ENCODE results near the gene EPB41L5.

The EPB41L5 gene

DNA sequence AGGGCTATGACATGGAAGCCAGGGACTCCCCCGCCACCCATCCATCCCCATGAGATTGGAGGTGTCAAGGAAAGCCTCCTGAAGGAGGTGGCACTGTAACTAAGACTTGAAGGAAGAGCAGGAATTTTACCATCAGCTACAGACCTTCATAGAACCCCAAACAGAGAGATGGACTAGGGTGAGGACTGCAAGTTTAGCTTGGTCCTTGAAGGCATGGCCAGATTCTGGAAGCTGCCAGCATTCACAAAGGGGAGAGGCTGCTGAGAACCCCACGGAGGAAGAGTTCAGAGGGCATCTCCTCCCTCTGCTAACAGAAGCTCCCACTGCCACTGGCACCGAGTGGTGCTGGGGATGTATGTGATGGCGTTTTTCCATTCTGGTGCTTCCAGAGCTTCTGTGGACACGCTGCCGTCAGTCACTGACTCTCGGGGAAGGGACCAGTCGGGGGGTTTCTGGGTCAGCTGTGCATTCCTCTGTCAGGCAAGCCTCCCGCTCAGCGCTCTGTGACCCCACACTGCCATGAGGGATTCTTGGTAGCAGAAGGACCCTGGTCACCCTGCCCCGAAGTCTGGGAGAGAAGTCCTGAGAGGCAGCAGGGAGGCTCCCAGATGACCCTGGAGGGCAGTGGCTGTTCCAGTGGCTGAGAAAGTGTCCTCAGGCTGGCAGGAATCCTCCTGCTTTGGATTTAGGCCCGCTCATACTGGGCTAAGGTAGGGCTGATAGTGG lies 192.2 kb downstream of the EPB41L5 start:
- DNase-seq, result no peak

DNA sequence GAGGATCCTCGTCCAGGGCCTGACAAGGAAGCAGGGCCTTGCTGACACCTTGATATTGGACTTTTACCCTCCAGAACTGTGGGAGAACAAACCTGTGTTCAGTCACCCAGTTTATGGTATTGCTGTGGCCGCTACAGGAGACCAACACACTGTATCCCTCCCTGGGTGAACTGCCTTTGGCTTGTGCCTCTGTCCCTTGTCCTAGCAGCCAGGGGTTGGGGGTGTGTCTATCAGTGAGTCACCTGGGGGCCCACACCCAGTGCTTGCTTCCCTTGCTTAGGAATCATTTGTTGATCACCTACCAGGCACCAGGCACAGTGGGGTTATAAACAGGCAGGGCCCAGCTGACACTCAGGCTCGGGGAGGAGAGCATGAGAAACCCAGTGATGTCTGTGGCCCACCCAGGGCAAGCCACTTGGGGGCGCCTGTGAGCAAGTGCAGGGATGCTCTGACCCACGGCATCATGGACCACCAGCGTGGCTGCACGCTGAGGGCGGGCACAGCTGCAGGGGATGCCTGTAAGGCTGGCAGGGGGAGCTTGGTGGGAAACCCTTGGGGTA lies 193.2 kb downstream of the EPB41L5 start:
- no peak for DNase-seq

DNA sequence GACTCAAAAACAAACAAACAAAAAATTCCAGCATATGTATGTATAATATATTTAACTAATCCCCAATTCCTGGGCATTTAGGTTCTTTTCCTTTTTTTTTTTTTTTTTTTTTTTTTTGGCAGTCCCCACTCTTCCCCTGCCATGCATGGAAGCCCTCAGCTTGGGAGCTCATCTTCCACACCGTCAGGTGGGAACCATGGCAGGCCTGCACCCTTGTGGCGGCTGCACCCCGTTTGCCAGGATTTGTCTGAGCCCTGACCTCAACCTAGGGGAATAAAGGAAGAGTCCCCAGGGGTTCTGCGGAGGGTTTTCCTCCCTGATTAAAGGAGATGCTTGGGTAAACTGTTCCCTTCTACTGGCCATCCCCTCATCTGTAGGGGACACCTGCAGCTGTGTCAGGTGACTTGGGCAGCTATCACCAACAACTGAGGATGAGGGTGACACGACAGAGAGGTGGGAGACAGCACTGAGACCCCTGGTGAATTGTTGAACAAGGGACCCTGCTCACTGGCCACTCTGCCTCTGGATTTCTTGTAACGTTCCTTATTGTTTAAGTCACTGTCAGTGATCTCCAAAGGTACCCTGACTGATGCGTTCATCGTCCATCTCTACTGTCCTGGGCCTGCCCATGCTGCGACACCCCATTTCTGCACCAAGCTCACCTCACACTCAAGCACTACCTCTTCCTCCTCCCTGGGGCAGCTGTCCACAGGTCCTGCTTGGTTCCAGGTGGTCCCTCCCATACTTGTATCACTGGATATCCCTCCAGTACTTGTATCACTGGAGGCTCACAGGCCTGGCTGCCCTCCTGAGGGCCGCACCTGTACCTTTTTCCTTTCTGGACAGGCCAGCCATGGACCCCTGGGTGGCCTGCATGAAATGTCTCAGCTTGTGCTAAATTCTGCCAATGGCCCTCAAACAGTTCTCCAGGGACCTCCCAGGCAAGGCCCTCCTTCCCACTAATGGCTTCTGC lies 195.8 kb downstream of the EPB41L5 start:
- no peak for DNase-seq

DNA sequence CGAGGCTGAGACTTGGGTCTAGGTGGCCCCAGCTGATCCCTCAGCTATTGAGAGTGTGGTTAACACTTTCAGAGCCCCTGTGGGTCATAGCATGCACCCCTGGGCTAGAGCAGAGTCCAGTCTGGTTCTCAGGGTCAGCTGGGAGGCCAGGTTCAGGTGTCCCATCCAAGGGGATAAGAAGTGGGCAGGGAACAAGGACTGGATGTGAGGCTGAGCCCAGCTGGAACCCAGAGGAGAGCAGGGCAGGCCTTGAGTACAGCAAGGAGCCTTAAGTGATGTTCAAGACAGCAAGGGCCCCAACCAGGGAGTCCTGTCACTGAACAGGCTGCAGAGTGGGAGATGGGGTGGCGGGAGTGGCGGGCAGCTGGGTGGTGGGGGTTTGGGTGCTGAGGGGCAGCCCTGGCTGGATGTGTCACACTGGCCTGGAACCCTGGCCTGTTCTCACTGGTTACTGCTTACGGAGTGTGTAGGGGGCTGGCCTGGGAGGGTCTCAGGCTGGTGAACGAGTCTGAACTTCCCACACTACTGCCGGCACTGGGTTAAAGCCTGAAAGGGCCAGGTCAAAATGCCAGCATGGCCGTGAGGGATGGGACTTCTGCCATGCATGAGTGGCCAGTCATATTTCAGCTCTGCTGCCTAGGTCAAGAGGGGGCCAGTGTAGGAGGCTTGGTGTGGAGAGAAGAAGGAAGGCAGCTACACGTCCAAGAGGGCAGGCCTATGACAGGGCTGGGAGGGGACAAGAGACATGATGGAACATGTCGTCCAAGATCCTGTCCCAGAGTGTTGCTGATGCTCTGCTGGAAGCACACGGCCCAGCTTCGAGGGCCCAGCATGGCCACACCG lies 196.8 kb downstream of the EPB41L5 start:
- DNase-seq, result no peak

DNA sequence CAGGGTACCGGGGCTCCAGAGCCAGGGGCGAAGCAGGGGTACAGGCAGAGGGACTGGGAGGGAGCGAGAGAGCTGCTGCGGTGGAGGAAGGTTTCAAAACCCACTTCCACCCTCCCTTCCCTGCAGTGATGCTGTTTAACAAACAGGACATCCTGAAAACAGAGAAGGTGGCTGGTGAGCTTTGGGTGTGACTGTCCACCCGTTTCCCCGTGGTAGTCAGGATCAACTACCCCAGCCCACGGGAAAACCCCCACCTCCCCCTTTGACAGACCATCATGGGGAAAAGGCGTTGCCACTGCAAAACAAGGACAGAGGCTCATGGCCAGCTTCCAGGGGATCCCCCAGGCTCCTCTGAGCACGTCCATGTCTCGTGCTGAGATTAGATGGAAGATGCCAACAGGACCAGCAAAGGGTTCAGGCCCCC lies 197.4 kb downstream of the EPB41L5 start:
- DNase-seq, result no peak

DNA sequence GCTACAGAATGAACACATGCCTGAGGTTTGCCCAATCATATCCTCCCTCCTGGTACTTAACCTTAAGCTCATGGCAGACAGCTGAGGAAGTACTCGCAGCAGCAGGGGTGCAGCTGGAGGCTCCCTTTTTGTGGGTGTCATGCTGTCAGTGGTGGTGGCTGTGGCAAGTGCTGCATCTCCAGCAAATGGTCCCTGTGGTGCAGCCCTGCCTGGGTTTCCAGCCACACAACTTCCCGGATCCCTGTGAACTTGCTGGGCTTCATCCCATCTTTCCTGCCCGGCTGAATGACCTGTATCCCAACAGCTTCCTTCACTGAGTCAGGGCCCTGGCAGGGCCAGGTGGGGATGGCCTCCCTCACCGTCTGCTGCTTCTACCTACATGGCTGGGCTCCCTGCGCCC lies 205.3 kb downstream of the EPB41L5 start:
- no peak for DNase-seq

DNA sequence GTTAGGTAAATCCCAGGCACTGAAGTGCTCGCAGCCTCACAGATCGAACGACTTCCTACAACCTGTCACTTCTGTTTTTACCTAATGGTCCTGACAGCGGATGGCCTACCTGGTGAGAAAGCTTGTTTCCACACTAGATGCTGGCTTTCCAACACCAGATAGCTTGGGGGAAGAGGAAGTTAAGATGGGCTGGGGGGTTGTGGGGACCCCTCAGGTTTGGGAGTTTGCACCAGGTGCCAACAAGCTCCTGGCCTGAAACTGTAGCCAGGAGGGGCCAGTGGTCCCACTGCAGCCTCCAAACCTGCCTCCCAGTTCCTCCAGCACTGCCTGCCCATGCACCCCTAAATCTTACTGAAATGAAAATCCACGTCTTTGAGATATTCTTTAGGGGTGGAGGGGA lies 206.4 kb downstream of the EPB41L5 start:
- no peak for DNase-seq

DNA sequence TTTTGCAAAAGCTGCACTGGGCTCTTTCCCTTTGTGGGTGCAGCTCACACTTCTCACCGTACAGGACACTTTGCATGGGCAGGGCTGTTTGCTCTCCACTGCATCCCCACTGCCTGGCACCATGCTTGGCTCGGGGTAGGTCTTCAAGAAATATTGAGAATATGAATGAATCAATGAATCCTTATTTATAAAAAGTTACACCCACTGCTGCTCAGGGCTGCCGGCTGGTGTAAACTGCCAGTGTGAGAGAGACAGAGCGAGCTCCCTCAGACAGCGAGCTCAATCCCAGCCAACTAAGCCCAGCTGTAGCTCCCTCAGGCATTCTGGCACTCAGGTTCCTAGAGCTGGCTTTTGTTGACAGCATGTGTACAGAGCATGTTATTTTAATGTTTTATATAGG lies 206.9 kb downstream of the EPB41L5 start:
- DNase-seq, result no peak

DNA sequence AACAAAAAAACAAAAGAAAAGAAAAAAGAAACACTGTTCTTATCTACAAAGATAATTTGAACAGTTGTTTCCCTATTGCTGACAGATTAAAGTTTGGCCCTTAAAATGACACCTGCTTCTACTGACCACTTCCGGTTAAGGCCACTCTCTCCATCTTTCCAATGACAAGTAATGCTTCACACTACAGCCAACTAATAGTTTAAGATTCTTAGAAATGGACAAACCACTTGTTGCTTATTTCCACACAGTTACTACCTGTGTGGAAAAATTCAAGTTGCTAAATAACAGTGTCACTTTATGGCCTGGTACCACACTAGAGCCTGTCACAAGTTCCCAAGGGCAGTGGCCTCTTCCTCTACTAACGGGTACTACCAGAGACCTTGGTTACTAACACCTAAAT lies 207.9 kb downstream of the EPB41L5 start:
- DNase-seq, result no peak

DNA sequence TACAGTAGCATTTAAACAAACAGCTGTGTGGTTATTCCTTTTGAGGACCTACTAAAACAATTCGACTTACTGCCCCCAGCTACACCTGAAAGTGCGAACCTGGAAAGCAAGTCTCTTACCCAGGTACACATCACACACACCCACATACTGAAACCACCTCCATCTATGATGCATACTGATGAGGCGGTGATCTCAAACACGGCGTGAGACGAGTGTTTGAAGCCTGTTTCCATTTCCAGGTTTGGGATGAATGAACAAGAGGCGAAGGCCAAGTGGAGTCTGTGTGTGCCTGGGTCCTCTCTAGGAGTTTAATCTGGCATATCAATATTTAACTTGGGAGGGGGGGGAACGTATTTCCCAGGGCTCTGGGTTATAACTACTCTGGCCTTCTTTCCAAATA lies 208.7 kb downstream of the EPB41L5 start:
- DNase-seq, result no peak

DNA sequence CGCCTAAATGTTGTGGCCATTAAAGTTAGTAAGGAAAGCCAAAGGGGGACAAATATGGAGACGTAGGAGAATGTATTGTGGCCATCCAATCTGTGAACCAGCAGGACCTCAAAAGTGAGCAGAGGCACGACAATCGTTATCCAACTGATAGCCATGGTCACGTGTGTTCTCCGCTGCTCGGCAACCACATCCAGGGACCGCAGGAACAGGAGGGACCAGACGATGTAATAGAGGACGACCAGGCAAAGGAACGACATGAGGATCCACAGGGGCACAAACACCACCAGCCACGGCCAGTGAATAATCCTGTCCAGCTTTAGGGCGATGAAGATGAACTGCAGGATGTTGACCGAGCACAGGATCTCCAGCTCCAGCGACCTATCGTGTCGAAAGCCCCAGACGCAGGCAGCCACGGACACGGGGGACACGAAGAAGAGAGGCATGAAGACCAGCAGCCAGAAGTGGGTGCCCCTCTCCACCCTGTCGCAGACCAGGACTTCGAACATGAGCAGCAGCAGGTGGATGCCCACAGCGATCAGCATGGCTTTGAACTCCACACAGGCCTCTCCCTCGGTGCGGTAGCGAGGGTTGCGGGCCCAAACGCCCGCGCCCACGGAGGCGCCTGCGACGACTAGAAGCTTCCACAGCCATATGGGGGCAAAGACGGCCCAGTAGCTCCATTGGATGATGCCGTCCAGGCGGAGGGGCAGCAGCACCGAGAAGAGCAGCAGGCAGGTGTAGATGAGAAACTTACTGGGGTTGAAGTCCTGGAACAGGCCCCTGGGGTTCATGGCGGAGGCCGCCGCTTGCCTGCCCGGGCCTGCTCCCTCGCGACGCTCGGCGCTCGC lies 209.5 kb downstream of the EPB41L5 start:
- DNase-seq, result no peak

DNA sequence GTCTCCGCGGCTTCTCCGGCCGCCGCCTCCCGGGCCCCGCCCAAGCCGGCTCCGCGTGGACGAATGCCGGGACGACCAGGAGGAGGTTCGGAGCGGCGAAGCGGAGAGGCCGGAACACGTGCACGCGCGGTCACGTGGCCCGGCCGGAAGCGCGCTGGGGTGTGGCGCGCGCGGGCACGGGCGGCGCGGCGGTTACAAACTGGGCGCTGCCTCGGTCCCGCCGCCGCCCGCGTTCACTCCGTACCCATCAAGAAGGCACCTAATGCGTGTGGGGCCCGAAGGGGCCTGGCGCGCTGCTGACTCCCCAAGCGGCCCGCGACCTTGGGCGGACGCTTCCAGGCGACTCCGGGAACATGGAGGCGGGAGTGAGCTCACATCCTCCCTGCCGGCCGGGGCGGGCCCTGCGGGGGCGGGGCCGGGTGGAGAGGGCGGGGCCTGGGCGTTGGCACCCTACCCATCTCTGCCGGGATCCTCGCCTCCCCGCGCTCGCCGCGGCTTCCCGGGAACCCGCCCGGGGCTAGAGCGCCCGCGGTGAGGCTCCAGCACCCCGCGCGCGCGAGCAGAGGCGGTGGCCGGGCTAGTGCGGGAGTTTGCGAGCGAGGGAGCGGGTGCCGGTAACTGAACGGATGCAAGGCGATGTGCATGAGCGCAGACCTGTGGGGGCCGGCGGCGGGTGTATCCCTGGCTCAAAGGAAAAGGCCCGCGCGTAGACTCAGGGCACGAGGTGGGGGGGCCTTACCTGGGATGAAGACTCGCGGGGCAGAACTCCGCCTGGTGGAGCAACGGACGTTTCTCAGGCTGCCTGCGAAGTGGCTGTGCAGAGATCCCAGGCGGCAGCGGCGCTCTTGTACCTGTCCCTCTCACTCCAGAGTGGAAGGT lies 210.4 kb downstream of the EPB41L5 start, which contains the start of gene TMEM185B:
Gene TMEM185B (minus strand): TSS at position 367 of the 879 bp plus-strand sequence. CDS start 424 bp downstream, outside the sequence.
- peak; percentile 59 for DNase-seq

DNA sequence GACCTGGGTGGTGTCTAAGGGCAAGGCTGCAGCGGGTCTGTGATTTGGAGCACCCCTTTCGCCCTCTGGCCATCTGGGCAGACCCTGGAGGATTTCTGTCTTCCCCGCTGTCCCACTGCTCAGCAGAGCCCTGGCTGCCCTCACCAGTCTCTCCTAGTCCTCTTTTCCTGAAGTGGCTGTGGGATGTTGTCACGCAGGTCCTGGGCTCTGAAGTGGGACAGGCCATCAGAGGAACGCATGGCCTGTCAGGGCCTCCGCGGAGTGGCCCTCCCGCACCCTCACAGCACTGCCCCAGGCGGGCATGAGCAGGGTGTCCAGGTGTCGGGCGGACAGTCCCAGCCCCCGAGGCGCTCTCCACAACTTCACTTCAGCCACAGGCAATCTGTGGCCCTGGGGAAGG lies 211.4 kb downstream of the EPB41L5 start:
- no peak for DNase-seq

DNA sequence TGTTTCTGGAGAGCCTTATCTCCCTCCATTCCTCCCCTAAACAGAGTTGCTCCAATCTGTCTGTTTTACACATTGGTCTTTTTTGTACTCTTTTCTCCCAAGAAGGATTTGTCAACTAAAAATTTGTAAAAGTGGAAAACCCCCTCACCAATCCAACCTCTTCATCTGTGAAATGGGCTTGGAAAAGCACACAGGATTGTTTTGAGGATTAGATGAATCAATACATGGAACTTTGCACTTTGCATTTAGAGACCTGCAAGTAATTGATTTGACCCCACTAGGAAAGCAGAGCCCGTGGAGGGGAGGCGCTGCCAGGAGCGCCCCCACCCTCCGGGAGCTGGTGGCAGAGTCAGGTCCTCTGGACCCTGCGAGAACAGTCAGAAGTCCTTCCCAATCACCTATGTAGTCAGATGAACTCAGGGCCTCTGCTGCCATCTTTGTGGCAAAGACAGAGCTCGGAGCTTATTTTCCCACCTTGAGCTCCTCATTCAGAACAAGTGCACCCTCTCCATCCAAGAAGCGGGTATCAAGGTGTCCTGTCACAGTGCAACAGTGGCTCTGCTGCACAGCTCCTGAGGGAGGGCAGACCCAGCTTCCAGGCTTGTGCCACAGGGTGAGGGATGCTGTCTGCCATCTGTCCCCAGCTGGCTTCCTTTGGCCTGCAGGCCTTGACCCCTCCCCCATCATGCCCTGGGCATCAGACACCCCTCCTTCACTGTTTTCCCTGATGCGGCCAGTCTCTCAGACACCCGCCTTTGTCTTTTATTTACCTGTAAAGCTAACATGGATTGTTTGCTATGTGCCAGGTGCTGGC lies 212.1 kb downstream of the EPB41L5 start:
- no peak for DNase-seq

DNA sequence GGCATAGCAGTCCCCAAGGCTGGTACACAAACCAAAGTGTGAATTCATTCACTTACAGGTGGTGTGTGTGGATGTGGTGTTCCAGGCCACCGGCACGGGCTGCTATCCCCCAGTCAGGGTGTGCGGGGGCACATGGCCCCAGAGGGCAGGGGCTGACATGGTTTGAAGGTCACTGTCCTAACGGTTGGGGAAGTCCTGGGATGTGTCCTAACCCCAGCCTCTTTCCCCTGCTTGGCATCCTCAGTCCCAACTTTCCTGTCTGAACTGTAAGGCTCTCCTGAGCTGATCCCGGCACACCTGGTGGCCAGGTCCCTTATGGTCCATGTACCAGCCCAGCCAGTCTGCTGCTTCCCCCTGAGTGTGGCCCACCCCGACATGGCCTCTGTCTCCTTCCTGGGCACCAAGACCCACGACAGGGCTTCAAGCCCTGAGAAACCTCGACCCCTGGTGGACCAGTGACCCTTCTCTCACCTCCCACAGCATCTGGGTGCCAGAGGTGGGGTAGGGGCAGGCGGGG lies 212.7 kb downstream of the EPB41L5 start:
- DNase-seq, result no peak

DNA sequence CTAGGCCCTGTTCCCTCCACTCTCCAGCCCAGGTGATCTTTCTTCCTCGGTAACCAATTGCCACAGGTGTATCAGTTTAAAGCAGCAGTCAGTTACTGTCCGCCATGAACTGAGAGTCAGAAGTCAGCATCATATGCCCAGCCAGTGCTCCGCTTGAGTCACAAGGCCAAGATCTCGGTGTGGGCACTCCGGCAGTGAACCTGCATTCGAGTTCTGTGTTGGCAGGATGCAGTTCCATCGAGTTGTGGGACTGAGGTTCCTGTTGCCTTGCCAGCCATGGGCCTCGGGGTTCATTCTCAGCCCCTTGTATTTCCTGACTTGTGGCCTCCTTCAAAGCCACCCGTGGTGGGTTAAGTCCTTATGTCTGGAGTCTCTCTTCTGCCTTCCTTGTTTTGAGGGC lies 213.4 kb downstream of the EPB41L5 start:
- no peak for DNase-seq

DNA sequence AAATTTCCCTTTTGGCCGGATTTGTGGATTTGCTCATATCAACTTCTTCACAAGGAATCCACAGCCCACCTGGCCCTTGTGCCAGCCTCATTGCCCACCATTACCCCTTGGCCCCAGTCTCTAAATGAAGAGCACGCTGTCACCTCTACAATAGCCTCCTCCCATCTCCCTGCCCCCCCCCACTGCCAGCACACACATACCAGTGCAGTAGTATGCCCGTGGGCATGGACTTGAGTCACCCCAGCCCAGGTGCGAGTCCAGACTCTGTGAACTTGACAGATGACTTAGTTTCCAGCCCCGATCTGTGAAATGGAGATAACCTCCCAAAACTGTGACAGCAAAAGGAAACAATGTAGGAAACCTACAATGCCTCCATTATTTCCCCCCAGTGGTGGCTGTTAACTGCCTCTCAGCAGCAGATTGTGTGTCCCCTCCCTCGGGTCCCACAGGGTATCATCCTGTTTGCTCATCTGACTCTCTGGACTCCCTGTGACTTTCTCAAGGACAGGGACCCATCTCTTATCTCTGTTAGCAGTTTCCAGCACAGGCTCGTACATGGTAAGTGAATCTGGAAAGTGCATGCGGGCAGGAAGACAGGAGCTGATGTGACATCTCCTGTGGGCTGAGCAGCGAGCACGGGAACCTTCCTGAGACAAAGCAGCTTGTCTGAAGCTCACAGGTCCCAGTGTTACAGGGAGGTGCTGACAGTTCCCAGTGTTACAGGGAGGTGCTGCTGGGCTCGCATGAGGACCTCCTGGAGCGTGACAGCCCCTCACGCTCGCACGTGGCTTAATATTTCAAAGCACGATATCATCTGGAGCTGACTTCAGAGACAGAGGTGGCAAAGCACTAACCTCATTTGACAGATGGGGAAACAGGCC lies 214.5 kb downstream of the EPB41L5 start:
- DNase-seq, result no peak

DNA sequence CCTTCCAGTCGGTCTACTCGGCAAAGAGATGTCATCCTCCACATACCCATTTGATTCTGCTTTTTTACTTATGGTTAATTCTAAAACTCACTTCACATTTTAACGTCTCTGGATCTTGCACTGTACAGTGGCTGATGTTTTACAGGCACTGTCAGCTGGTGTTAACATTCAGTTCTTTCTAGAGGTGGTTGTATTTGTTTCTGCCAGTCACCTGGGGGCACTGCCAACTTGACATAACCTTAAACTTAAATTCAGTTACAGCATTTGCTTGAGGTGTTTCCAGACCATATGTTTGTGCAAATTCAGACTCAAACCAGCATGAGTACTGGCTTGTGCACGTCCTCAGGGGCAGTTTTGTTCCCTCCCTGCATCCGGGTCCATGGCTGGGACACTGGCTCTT lies 215.6 kb downstream of the EPB41L5 start:
- DNase-seq, result no peak
